K562 (cell line): ENCODE results near the gene HPF1. TPM values are rescaled to one million over a fixed set of nuclear protein-coding genes. Genes with fewer than 3 reads are reported as not detected.

Experiments
- ATAC-seq: fragments of 200-7000 bp; cut with Tn5 transposase; 3 replicates; pipeline ENCODE4 v1.9.1; 2020; ENCODE audit warnings: moderate library complexity
- BruUV-seq: library from RNA; stranded (reverse); fragments of 400-500 nt; replicated peaks from 2 replicates; lab custom pipeline; 2021; lab: Mats Ljungman, UMichigan
- CTCF ChIA-PET: fragments of 300-600 bp; formaldehyde crosslinking; extraction: SDS; loops from one replicate; lab custom pipeline; 2021; ENCODE audit warnings: low intra/inter-chr PET ratio; lab: Yijun Ruan, JAX
- POLR2A ChIA-PET: fragments of 300-600, 350-650 bp; sonication (Branson Sonifier 250); formaldehyde crosslinking; extraction: SDS; loops from one replicate; lab custom pipeline; 2021; ENCODE audit warnings: antibody characterized with exemption, inconsistent platforms; lab: Yijun Ruan, JAX
- DNase-seq, 4 experiments: peaks; one replicate each; pipeline versions ENCODE4 v3.0.0 to v3.0.0-alpha.2; 2011 to 2018; ENCODE audit warnings: low spot score in 3 of 4, mixed read lengths in 3 of 4; ENCODE audit errors: extremely low read depth in 1 of 4
- FAIRE-seq: peaks from 2 replicates; lab custom pipeline; 2011; peaks lifted over from hg19 to GRCh38; lab: Jason Lieb, UNC
- H2AFZ ChIP-seq: 2 replicates; pipeline ENCODE4 v1.6.0; 2011; ENCODE audit warnings: low read depth, low read length, control low read depth, inconsistent platforms
- H3K27ac ChIP-seq: fragments of 200-600 bp; 3 replicates; pipeline ENCODE4 v1.8.0; 2011; ENCODE audit warnings: low read depth, mild to moderate bottlenecking, control low read depth, inconsistent platforms, low read length, moderate library complexity, mixed read lengths; ENCODE audit errors: extremely low read depth
- H3K27me3 ChIP-seq, 2 experiments: fragments of 300-600 bp in 1 of 2; 2 replicates in 1 of 2; 3 replicates in 1 of 2; pipeline versions ENCODE4 v1.6.0 to v1.8.0; 2011; ENCODE audit warnings: inconsistent platforms in 2 of 2, low read length in 2 of 2, mild to moderate bottlenecking in 1 of 2, mixed read lengths in 1 of 2, moderate library complexity in 1 of 2; ENCODE audit not compliant: control insufficient read depth in 2 of 2, insufficient read depth in 2 of 2
- H3K36me3 ChIP-seq: fragments of 300-600 bp; 3 replicates; pipeline ENCODE4 v1.8.0; 2011; ENCODE audit warnings: mild to moderate bottlenecking, low read length, inconsistent platforms; ENCODE audit not compliant: control insufficient read depth, insufficient read depth
- H3K4me1 ChIP-seq, 2 experiments: fragments of 200-600 bp in 1 of 2; replicated peaks in 1 of 2; 2 replicates in 1 of 2; 3 replicates in 1 of 2; pipeline versions ENCODE4 v1.5.1 to v1.8.0; 2011; ENCODE audit warnings: inconsistent platforms in 2 of 2, low read length in 2 of 2, mild to moderate bottlenecking in 1 of 2, mixed read lengths in 1 of 2, moderate library complexity in 1 of 2; ENCODE audit not compliant: control insufficient read depth in 2 of 2, insufficient read depth in 2 of 2
- H3K4me2 ChIP-seq: 2 replicates; pipeline ENCODE4 v1.6.1; 2011; ENCODE audit warnings: low read length, control low read depth, inconsistent platforms, mixed read lengths; ENCODE audit not compliant: insufficient read depth
- H3K4me3 ChIP-seq: fragments of 200-600 bp; sonication (generic), shearing (Covaris generic); 2 replicates; pipeline ENCODE4 v1.5.1; 2016; ENCODE audit warnings: control low read depth, inconsistent platforms
- H3K79me2 ChIP-seq: fragments of 200-600 bp; 3 replicates; pipeline ENCODE4 v1.8.0; 2011; ENCODE audit warnings: low read length, inconsistent platforms; ENCODE audit not compliant: control insufficient read depth, insufficient read depth
- H3K9ac ChIP-seq, 2 experiments: 2 replicates each; pipeline versions ENCODE4 v1.6.0 to v1.6.1; 2011; ENCODE audit warnings: low read depth in 2 of 2, low read length in 2 of 2, control low read depth in 1 of 2, inconsistent platforms in 1 of 2, mild to moderate bottlenecking in 1 of 2, mixed read lengths in 1 of 2; ENCODE audit not compliant: insufficient read depth in 1 of 2
- H3K9me1 ChIP-seq: one replicate; pipeline ENCODE4 v1.6.0; 2011; ENCODE audit warnings: inconsistent platforms, mild to moderate bottlenecking, low read length, moderate library complexity; ENCODE audit not compliant: control insufficient read depth, insufficient read depth
- H3K9me3 ChIP-seq: replicated peaks from 2 replicates; pipeline ENCODE4 v1.5.1; 2011; ENCODE audit warnings: low read depth, low read length, inconsistent platforms; ENCODE audit not compliant: control insufficient read depth, insufficient read depth
- H4K20me1 ChIP-seq: replicated peaks from 2 replicates; pipeline ENCODE4 v1.6.1; 2011; ENCODE audit warnings: low read length, inconsistent platforms, mixed read lengths; ENCODE audit not compliant: control insufficient read depth, insufficient read depth
- ARID4B ChIP-seq: sonication (generic); formaldehyde crosslinking; IDR thresholded peaks from 2 replicates; pipeline ENCODE4 v1.8.0; 2022; ENCODE audit warnings: mild to moderate bottlenecking, missing genetic modification reagents
- CC2D1A ChIP-seq: fragments of 450-650 bp; IDR thresholded peaks from 2 replicates; pipeline ENCODE4 v1.6.1; 2017; ENCODE audit warnings: mild to moderate bottlenecking
- FOS ChIP-seq: IDR thresholded peaks from 3 replicates; pipeline ENCODE4 v1.6.1; 2011; ENCODE audit not compliant: insufficient read length; ENCODE audit errors: extremely low read depth
- FOXJ3 ChIP-seq: sonication (generic); formaldehyde crosslinking; IDR thresholded peaks from 2 replicates; pipeline ENCODE4 v1.4.0; 2020; ENCODE audit warnings: mild to moderate bottlenecking, missing genetic modification reagents
- GTF2B ChIP-seq: IDR thresholded peaks from 2 replicates; pipeline ENCODE4 v1.6.1; 2011; ENCODE audit not compliant: insufficient read length; ENCODE audit errors: extremely low read depth
- HNRNPH1 ChIP-seq: fragments of 200-400 bp; formaldehyde crosslinking; optimal IDR thresholded peaks from 2 replicates; pipeline ENCODE3; 2017; ENCODE audit warnings: low read depth, mild to moderate bottlenecking, low read length, moderate library complexity
- KLF13 ChIP-seq: fragments of 450-650 bp; IDR thresholded peaks from 2 replicates; pipeline ENCODE4 v1.6.1; 2016; ENCODE audit warnings: missing genetic modification characterization, low read depth, mild to moderate bottlenecking, missing compliant biosample characterization, moderate library complexity, borderline replicate concordance
- RAD21 ChIP-seq, 2 experiments: fragments of 250-450 bp in 1 of 2; fragments of 450-650 bp in 1 of 2; sonication (Bioruptor Pico) in 1 of 2; formaldehyde crosslinking in 1 of 2; IDR thresholded peaks in 1 of 2; conservative IDR thresholded peaks in 1 of 2; 2 replicates each; pipeline versions ENCODE4 v1.4.0 to v1.8.0; 2020 to 2022; ENCODE audit warnings: mild to moderate bottlenecking in 2 of 2, moderate library complexity in 1 of 2
- RBFOX2 ChIP-seq: fragments of 200-400 bp; formaldehyde crosslinking; IDR thresholded peaks from 2 replicates; pipeline ENCODE4 v1.6.1; 2017; ENCODE audit warnings: low read depth, mild to moderate bottlenecking, low read length, moderate library complexity
- SMC3 ChIP-seq: conservative IDR thresholded peaks from 2 replicates; pipeline ENCODE4 v1.6.1; 2011; ENCODE audit warnings: low read depth, low read length, improper control_type of control experiment; ENCODE audit not compliant: insufficient read depth
- TAF7 ChIP-seq: fragments of 450-650 bp; IDR thresholded peaks from 2 replicates; pipeline ENCODE4 v1.6.1; 2016; ENCODE audit warnings: missing genetic modification characterization, missing compliant biosample characterization
- THRB ChIP-seq: fragments of 450-650 bp; formaldehyde crosslinking; conservative IDR thresholded peaks from 2 replicates; pipeline ENCODE4 v1.4.0; 2022; ENCODE audit warnings: mild to moderate bottlenecking, missing genetic modification characterization
- ZBTB8A ChIP-seq: fragments of 450-650 bp; IDR thresholded peaks from 2 replicates; pipeline ENCODE4 v1.6.1; 2018; ENCODE audit warnings: mild to moderate bottlenecking, moderate library complexity; ENCODE audit not compliant: partially characterized antibody
- ZFP91 ChIP-seq: sonication (generic); formaldehyde crosslinking; IDR thresholded peaks from 2 replicates; pipeline ENCODE4 v1.8.0; 2022; ENCODE audit warnings: mild to moderate bottlenecking, missing genetic modification reagents
- ZNF175 ChIP-seq: fragments of 200-800 bp; sonication (Bioruptor generic); IDR thresholded peaks from 2 replicates; pipeline ENCODE4 v1.6.1; 2016; ENCODE audit warnings: low read depth, mild to moderate bottlenecking, missing genetic modification characterization, missing compliant biosample characterization
- WGBS: fragments of 100-300 bp; shearing (Covaris generic); methylation state at CpG from one replicate; pipeline ENCODE4 v1.1.6; 2016; ENCODE audit warnings: low coverage, mixed read lengths; ENCODE audit not compliant: insufficient coverage; ENCODE audit errors: missing lambda C conversion rate; 5-methylcytosine and 5-hydroxymethylcytosine counted together
- in situ Hi-C: fragments of 300-500 bp; cut with MboI; formaldehyde crosslinking; loops from 4 replicates; pipeline ENCODE4 v1.15.0; 2018; ENCODE audit warnings: inconsistent platforms, mixed read lengths
- intact Hi-C: fragments of 100-400 bp; cut with micrococcal nuclease; formaldehyde crosslinking; loops from 2 replicates; pipeline ENCODE4 v1.14.2; 2022
- polyA plus RNA-seq, 8 experiments: library from polyadenylated mRNA; depleted of rRNA in 4 of 8; stranded (reverse) in 5 of 8; unstranded in 3 of 8; fragments of >200 nt; fragmentation: Nextera tagmentation in 2 of 8; fragmentation: Illumina TruSeq in 1 of 8; extraction: Ambion mirVana in 2 of 8; extraction: Trizol in 1 of 8; gene quantifications; 2 replicates each; pipeline versions ENCODE4 v1.2.1 to v1.2.3, GENCODE V29; 2011 to 2014; ENCODE audit warnings: inconsistent platforms in 1 of 8, missing spikeins in 1 of 8
- total RNA-seq, 7 experiments: library from RNA; depleted of rRNA in 6 of 7; stranded (reverse); fragments of >200 nt in 6 of 7; fragmentation: Illumina TruSeq in 2 of 7; extraction: Trizol in 2 of 7; gene quantifications; 2 replicates each; pipeline versions ENCODE4 v1.2.1 to v1.2.3, GENCODE V29; 2011 to 2021; ENCODE audit warnings: low replicate concordance in 1 of 7

The HPF1 gene
- total and polyA plus RNA-seq, 9 of the 15 experiments (the other 6 are each of a cell fraction or from before 2014, with no cell fraction given): 21.2 to 89.4 (median 35.2) TPM

GRCh38 chr4:169803413-169803812, 45.7 kb upstream of the HPF1 start:
- no TSS peak for BruUV-seq
- POLR2A ChIA-PET: no interaction called here
- Histone ChIP-seq H3K9me1 (no peaks in the 10 kb centered on the region), H3K4me1 (no peaks in the 10 kb centered on the region), H2AFZ (no peak overlapping the region), H3K79me2 (no peaks in the 10 kb centered on the region), H4K20me1 (no peaks in the 10 kb centered on the region), H3K4me3 (no peak overlapping the region), H3K36me3 (no peaks in the 10 kb centered on the region), H3K9me3 (no peaks in the 10 kb centered on the region), H3K9ac (no peak overlapping the region), H3K4me2 (no peak overlapping the region), H3K27me3 (no peaks in the 10 kb centered on the region; a peak in 2 of 5 replicates), H3K27ac (no peak overlapping the region)
- in situ Hi-C loops (no loop called here), intact Hi-C loops (no loop called here)
- FAIRE-seq (no peak), DNase-seq (no peak), ATAC-seq (no peak)
- WGBS: 2% methylated on average over 7 of the region's 7 CpGs
- CTCF ChIA-PET: no interaction called here
- TF ChIP-seq ZBTB8A (no peak), RAD21 (CRISPR knock-in tag; conservative IDR thresholded peaks at IDR 0.05 in 1 of 2, IDR thresholded peaks at IDR 0.05 in 1 of 2) (no peak), GTF2B (no peak), SMC3 (no peak), ARID4B (no peak), KLF13 (no peak), FOS (no peak), ZNF175 (no peak), CC2D1A (no peak), TAF7 (tag) (no peak), THRB (CRISPR knock-in tag) (no peak), HNRNPH1 (no peak), RBFOX2 (no peak), FOXJ3 (CRISPR knock-in tag) (no peak), ZFP91 (CRISPR knock-in tag) (no peak)
